HEK293 (cell line): ENCODE results near the gene KIAA1671.
"Not testable (repeated sequence)": the region's sequence is repeated elsewhere in the genome, so short reads cannot be mapped to it uniquely, and the experiment has no call there.

ENCODE experiments used
- REPIN1 ChIP-seq: fragments of 450-650 bp; formaldehyde crosslinking; IDR thresholded peaks from 2 replicates; pipeline ENCODE4 v1.5.1; 2017; ENCODE audit warnings: missing biosample characterization, missing genetic modification characterization, low read depth
- SCRT2 ChIP-seq: fragments of 450-650 bp; formaldehyde crosslinking; IDR thresholded peaks from 2 replicates; pipeline ENCODE4 v1.5.1; 2016; ENCODE audit warnings: missing biosample characterization, missing genetic modification characterization
- ZNF140 ChIP-seq: fragments of 450-650 bp; formaldehyde crosslinking; IDR thresholded peaks from 2 replicates; pipeline ENCODE4 v1.5.1; 2016; ENCODE audit warnings: missing biosample characterization, missing genetic modification characterization
- ZNF223 ChIP-seq: fragments of 450-650 bp; formaldehyde crosslinking; IDR thresholded peaks from 2 replicates; pipeline ENCODE4 v1.5.1; 2016; ENCODE audit warnings: missing biosample characterization, missing genetic modification characterization
- ZNF530 ChIP-seq: fragments of 450-650 bp; formaldehyde crosslinking; IDR thresholded peaks from 2 replicates; pipeline ENCODE4 v1.5.1; 2016; ENCODE audit warnings: low read depth, missing biosample characterization, missing genetic modification characterization
- ZNF707 ChIP-seq: fragments of 450-650 bp; formaldehyde crosslinking; IDR thresholded peaks from 2 replicates; pipeline ENCODE4 v1.5.1; 2016; ENCODE audit warnings: missing biosample characterization, missing genetic modification characterization
- ZNF830 ChIP-seq: fragments of 450-650 bp; IDR thresholded peaks from 2 replicates; pipeline ENCODE4 v1.5.0; 2018; ENCODE audit warnings: missing biosample characterization, missing genetic modification characterization, low read depth, mild to moderate bottlenecking, moderate library complexity
- TF ChIP-seq, protein P1 (sequence below): fragments of 450-650 bp; formaldehyde crosslinking; IDR thresholded peaks from 2 replicates; pipeline ENCODE4 v1.5.1; 2016; ENCODE audit warnings: missing biosample characterization, missing genetic modification characterization
- TF ChIP-seq, protein P2 (sequence below): fragments of 450-650 bp; formaldehyde crosslinking; optimal IDR thresholded peaks from 2 replicates; pipeline ENCODE3; 2016; ENCODE audit warnings: missing biosample characterization, mild to moderate bottlenecking, missing genetic modification characterization
- TF ChIP-seq, protein P3 (sequence below): fragments of 450-650 bp; formaldehyde crosslinking; IDR thresholded peaks from 2 replicates; pipeline ENCODE4 v1.5.1; 2016; ENCODE audit warnings: missing biosample characterization, missing genetic modification characterization, borderline replicate concordance
- TF ChIP-seq, protein P4 (sequence below): sonication (generic); formaldehyde crosslinking; IDR thresholded peaks from 2 replicates; pipeline ENCODE4 v1.8.1; 2022; ENCODE audit warnings: mild to moderate bottlenecking, moderate library complexity, missing genetic modification reagents

DNA sequence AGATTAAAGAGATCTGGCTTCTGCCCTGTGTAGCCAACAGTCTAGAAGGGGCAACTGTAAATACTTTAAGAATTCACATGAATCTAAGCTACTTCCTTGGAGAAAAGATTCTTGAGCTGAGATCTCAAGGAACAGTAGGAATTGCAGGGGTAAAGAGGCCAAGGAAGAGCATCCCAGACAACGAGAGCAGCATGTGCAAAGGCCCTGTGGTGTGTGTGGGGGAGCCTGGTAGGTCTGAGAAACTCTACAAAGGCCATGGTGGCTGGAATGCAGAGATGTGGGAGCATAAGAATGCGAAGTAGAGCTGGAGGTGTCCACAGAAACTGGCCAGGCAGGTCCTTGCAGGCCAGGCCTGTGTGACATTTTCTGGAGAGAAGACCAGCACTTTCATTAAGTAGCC is 278.2 kb downstream of the KIAA1671 start:
- TF ChIP-seq REPIN1, ZNF140, ZNF530, ZNF223, ZNF830, ZNF707, SCRT2 (tag by site-specific recombination): not testable (repeated sequence)
- TF ChIP-seq, protein P1, sequence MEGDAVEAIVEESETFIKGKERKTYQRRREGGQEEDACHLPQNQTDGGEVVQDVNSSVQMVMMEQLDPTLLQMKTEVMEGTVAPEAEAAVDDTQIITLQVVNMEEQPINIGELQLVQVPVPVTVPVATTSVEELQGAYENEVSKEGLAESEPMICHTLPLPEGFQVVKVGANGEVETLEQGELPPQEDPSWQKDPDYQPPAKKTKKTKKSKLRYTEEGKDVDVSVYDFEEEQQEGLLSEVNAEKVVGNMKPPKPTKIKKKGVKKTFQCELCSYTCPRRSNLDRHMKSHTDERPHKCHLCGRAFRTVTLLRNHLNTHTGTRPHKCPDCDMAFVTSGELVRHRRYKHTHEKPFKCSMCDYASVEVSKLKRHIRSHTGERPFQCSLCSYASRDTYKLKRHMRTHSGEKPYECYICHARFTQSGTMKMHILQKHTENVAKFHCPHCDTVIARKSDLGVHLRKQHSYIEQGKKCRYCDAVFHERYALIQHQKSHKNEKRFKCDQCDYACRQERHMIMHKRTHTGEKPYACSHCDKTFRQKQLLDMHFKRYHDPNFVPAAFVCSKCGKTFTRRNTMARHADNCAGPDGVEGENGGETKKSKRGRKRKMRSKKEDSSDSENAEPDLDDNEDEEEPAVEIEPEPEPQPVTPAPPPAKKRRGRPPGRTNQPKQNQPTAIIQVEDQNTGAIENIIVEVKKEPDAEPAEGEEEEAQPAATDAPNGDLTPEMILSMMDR (tag by site-specific recombination): not testable (repeated sequence)
- TF ChIP-seq, protein P2, sequence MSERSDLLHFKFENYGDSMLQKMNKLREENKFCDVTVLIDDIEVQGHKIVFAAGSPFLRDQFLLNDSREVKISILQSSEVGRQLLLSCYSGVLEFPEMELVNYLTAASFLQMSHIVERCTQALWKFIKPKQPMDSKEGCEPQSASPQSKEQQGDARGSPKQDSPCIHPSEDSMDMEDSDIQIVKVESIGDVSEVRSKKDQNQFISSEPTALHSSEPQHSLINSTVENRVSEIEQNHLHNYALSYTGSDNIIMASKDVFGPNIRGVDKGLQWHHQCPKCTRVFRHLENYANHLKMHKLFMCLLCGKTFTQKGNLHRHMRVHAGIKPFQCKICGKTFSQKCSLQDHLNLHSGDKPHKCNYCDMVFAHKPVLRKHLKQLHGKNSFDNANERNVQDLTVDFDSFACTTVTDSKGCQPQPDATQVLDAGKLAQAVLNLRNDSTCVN (tag by site-specific recombination): not testable (repeated sequence)
- TF ChIP-seq, protein P3, sequence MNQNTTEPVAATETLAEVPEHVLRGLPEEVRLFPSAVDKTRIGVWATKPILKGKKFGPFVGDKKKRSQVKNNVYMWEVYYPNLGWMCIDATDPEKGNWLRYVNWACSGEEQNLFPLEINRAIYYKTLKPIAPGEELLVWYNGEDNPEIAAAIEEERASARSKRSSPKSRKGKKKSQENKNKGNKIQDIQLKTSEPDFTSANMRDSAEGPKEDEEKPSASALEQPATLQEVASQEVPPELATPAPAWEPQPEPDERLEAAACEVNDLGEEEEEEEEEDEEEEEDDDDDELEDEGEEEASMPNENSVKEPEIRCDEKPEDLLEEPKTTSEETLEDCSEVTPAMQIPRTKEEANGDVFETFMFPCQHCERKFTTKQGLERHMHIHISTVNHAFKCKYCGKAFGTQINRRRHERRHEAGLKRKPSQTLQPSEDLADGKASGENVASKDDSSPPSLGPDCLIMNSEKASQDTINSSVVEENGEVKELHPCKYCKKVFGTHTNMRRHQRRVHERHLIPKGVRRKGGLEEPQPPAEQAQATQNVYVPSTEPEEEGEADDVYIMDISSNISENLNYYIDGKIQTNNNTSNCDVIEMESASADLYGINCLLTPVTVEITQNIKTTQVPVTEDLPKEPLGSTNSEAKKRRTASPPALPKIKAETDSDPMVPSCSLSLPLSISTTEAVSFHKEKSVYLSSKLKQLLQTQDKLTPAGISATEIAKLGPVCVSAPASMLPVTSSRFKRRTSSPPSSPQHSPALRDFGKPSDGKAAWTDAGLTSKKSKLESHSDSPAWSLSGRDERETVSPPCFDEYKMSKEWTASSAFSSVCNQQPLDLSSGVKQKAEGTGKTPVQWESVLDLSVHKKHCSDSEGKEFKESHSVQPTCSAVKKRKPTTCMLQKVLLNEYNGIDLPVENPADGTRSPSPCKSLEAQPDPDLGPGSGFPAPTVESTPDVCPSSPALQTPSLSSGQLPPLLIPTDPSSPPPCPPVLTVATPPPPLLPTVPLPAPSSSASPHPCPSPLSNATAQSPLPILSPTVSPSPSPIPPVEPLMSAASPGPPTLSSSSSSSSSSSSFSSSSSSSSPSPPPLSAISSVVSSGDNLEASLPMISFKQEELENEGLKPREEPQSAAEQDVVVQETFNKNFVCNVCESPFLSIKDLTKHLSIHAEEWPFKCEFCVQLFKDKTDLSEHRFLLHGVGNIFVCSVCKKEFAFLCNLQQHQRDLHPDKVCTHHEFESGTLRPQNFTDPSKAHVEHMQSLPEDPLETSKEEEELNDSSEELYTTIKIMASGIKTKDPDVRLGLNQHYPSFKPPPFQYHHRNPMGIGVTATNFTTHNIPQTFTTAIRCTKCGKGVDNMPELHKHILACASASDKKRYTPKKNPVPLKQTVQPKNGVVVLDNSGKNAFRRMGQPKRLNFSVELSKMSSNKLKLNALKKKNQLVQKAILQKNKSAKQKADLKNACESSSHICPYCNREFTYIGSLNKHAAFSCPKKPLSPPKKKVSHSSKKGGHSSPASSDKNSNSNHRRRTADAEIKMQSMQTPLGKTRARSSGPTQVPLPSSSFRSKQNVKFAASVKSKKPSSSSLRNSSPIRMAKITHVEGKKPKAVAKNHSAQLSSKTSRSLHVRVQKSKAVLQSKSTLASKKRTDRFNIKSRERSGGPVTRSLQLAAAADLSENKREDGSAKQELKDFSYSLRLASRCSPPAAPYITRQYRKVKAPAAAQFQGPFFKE (tag by site-specific recombination): not testable (repeated sequence)
- TF ChIP-seq, protein P4, sequence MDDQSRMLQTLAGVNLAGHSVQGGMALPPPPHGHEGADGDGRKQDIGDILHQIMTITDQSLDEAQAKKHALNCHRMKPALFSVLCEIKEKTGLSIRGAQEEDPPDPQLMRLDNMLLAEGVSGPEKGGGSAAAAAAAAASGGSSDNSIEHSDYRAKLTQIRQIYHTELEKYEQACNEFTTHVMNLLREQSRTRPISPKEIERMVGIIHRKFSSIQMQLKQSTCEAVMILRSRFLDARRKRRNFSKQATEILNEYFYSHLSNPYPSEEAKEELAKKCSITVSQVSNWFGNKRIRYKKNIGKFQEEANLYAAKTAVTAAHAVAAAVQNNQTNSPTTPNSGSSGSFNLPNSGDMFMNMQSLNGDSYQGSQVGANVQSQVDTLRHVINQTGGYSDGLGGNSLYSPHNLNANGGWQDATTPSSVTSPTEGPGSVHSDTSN: not testable (repeated sequence)
